GM18507 (cell line): ENCODE results near the gene STK24.

Experiments
- DNase-seq: peaks from one replicate; pipeline ENCODE4 v3.0.0; 2011; ENCODE audit warnings: low read depth; ENCODE audit not compliant: insufficient read length; ENCODE audit errors: extremely low spot score
- FAIRE-seq: peaks from 2 replicates; lab custom pipeline; 2011; peaks lifted over from hg19 to GRCh38; lab: Jason Lieb, UNC

Gene STK24

GRCh38 chr13:98445340-98446233, 131.3 kb downstream of the STK24 start:
- peak; percentile 82 for FAIRE-seq
- peak; percentile 77 for DNase-seq

GRCh38 chr13:98444381-98444780, 132.5 kb downstream of the STK24 start:
- DNase-seq: no peak
- no peak for FAIRE-seq

DNA sequence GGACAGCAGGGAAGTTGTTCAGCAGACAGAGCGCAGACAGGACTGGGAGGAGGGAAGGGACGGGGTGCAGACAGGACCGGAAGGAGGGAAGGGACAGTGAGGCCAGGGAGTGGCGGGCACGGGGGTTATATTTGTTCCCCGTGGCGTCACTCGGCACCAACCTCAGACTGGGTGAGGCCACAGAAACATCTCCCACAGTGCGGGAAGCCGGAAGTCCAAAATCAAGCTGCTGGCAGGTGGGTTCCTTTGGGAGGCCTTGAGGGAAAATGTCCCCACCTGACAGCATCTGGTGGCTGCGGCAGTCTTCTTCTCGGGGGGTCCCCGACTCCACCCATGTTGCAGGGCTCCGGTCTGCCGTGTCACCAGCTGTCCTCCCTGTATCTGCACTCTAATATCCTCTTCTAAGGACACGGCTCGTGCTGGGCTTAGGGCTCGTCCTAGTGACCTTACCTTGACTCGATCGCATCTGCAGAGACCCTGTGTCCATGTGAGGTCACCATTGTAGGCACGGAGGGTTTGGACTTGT, 133.0 kb downstream of the STK24 start:
- FAIRE-seq (no peak), DNase-seq (no peak)

DNA sequence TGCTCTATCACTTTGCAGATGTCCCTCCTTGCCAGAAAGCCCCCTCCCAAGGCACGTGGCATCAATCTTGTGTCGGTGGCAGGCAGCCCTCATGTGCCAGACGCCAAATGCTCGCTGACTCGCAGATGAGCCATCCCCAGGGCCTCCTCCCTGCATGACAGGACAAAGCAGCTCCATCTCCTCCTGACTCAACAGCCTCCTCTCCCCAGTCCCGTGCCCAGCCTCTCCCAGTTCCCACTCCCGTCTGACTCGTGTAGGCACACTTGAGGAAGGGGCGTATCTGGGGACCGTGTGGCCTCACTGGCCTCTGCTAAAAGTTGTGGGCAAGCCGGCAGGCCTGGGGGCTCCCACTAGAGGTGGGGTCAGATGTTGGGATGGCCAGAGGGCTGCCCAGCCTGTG, 133.6 kb downstream of the STK24 start:
- no peak for FAIRE-seq
- no peak for DNase-seq

DNA sequence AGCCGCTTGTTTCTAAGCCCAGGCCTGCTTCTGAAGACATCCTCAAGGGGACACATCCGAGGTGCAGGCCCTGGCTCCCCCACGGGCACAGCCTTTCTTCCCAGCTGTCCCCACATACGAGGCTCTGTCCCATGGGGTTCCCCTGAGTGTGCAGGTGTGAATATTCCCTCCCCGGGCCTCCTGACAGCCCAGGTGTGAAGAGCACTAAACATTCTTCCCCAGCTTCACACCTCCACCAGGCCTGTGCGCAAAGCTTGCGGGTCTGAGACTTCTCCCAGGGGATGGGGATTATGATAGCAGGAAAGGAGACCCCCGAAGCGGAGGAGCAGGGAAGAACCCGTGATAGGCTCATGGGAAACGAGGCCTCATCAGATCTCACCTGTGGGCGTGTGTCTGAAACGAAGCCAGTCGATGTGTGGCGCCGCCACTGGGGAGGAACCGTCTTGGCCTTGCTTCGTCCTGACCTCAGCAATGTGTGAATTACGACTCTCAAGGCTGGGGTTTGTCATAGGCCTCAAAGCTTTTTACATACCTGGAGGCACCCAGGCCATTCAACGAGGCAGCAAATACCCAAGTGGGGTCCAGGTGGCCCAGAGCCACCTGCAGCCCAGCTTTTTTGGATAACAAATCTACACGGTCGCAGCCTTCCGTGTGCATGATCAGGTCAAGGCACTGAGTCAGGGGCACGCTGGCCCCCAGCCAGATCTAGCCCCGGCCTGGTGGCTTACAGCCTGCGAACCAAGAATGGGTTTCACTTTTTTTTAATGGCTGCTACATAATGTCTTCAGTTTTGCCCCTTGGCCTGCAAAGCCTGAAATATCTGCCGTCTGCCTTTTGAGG, 134.3 kb downstream of the STK24 start:
- FAIRE-seq: no peak

DNA sequence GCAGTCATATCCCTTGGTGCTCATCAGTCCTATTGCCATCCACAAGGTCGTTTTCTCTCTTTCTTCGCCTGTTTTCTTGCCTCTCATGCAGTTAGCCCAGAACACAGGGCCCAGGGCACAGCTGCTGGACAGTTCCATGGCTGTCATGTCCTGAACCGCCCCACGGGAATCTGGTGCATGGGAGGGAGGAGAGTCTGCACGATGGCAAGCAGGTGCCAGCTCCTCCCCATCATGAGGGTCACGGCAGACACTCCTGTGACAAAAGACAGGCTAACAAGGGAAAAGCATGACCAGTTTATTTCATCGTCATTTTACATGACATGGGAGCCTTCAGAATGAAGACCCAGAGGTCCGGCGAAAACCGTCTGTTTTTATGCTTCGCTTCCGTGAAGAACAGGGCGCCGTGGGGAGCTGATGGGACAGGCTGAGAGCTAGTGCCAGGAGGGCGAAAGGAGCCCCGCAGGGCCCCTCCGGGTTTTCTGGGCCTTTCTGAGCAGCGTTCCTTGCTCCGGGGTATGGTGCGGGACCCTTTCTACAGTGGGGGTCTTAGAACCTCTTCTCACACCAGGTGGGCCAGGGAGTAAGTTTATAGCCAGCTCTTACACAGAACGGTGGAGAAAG, 135.7 kb downstream of the STK24 start:
- DNase-seq: no peak
- FAIRE-seq: no peak

More for the DNA sequence above, 134.3 kb downstream of the STK24 start:
- DNase-seq: no peak

- FAIRE-seq (no peak), DNase-seq (no peak)
Observed at GRCh38 chr13:98440390-98441055, 136.4 kb downstream of the STK24 start.

- DNase-seq (no peak), FAIRE-seq (no peak)
Observed at GRCh38 chr13:98439896-98440295, 137.0 kb downstream of the STK24 start.

DNA sequence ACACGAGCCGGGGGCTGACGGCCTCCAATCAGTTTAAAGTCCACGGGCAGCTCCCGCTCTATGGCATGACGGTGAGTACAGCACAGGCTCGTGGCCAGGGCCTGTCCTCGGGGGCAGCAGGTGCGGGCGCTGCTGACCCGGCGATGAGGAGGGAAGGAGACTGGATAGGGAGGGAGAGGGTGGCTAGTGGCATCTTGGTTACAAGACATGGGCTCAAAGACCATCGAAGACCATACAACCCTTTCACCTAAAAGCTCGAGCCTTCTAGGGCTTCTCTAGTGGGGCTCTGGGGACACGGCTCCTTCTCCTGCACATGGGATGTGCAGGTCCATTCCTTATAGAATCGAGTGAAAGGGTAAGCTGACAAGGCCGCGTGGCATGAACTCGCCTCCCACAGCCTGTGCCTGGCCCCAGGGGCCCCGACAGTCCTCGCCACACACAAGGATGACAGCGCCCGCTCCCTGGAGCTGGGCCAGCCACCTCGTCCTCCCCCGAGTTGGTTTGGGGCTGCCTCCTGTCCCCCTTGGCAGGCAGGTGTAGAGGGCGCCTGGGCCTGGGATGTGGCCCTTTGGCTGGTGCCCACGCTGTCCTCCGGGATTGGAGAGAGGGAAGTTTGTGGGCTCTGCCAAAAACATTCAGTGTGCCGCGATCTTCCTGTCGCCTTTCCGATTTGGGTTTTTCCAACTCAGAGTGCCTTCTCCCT, 137.6 kb downstream of the STK24 start:
- DNase-seq (no peak), FAIRE-seq (no peak)

DNA sequence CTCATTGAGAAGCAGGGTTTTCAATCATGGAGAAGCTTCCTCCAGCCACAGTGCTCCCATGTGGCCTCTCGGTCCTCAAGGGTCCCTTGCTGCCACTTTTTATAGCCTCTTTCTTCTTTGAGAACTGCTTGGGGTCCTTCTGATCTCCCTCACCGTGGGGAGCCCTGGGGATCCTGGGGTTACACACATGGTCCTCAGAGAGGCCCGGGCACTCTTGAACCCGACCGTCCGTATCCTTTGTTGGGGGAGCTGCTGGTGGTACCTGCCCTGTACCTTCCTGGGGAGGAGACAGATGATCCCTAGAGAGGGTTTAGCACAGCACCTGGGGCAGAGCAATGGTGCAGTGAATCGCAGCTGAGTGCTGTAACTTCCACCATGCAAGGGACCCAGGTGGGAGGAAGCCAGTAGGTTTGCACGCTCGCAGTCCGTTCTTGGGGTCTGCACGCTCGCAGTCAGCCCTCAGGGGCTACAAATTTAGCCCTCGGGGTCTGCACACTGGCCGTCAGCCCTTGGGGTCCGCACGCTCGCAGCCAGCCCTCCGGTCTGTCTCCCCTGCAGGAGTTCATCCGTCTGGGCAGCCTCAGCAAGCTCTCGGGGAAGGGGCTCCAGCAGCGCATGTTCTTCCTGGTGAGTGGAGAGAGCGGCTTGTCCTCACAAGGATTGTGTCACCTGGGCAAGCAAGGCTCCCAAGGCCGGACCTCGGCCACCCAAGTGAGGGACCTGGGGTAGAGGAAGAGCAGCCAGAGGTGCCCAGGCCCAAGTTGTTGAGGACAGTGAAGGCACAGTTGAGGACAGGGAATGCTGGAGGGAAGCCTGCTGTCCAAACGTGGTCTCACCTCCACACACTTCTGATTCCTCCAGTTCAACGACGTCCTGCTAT, 138.4 kb downstream of the STK24 start:
- FAIRE-seq: no peak
- DNase-seq: no peak

DNA sequence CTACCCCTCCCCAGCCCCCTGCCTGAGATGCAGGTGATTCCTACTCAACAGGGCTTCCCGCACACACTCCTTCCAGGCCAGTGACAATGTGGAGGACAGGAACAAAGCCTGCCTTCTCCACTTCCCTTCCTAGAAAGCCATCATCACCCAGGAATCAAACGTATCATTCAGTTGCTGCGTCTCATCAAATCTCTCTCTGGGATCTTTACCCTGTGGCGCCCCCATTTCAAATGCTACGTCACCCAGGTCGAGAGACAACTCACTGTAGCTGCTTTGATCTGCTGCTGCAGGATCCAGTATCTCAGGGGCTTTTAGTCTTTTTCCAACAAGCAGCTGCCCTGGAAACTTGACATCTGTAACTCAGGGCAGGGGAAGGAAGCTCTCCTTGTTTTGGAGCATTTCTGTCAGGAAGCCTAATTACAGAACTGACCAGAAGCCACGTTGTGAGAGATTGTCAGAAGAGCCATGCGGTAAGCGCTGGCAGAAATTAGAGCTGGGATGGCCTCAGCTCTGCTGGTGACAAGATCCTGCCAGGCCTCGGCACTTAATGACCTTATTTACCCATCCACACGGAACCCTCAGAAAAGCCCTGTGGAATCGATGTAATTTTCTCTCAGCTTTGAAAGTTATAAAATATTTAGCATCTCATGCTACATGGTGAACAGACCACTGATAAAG, 140.5 kb downstream of the STK24 start:
- FAIRE-seq (no peak), DNase-seq (no peak)

GRCh38 chr13:98435376-98435775, 141.5 kb downstream of the STK24 start:
- DNase-seq: no peak

DNA sequence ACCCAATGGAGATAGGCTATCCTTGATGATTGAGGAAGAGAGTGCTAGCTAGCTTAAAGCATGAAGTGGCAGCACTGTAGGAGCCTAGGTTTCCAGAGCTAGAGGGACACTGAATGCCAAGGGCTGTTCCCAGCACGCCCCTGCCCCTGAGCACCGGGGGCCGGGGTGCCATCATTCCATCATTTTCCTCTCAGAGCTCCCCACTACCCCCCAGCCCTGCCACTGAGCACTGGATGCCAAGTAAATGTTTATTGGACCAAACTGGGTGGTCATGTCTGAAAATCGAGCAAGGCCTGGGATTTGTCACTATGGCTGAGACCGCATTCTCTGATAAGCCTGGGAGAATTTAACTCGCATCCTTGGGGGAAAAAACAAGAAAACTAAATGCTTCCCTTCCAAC, 142.8 kb downstream of the STK24 start:
- DNase-seq: no peak

More at GRCh38 chr13:98435376-98435775, 141.5 kb downstream of the STK24 start:
- no peak for FAIRE-seq

GRCh38 chr13:98433654-98434053, 143.3 kb downstream of the STK24 start:
- no peak for DNase-seq
- FAIRE-seq: no peak

More for the DNA sequence above, 142.8 kb downstream of the STK24 start:
- FAIRE-seq: no peak

- DNase-seq: no peak
- no peak for FAIRE-seq
Observed at GRCh38 chr13:98432638-98433037, 144.3 kb downstream of the STK24 start.

DNA sequence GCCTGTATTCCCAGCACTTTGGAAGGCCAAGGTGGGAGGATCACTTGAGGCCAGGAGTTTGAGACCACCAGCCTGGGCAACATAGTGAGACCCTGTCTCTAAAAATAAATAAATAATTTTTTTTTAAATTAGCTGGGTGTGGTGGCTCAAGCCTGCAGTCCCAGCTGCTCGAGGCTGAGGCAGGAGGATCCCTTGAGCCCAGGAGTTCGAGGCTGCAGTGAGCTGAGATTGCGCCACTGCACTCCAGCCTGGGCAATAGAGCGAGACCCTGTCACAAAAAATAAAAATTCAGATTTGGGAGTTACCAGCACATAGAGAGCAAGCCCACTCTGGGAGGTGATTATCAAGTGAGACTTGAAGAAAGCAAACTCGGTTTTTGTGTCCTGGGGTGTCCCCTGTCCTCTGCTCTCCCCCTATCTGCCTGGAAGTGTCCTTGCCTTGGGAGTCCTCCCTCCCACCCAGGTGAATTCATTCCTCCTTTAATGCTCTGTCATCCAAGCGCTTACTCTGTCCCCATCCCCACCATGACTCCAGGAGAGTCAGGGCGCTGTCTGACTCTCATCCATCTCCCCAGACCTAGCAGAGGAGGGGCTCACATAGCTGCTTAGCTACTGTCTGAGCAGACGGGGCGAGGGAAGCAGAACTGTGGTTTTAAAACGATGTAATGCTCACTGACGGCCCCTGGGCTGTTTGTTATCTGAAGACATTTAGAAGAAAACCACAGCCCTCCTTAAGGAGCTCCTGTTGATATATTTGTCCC, 146.8 kb downstream of the STK24 start:
- DNase-seq (no peak), FAIRE-seq (no peak)

DNA sequence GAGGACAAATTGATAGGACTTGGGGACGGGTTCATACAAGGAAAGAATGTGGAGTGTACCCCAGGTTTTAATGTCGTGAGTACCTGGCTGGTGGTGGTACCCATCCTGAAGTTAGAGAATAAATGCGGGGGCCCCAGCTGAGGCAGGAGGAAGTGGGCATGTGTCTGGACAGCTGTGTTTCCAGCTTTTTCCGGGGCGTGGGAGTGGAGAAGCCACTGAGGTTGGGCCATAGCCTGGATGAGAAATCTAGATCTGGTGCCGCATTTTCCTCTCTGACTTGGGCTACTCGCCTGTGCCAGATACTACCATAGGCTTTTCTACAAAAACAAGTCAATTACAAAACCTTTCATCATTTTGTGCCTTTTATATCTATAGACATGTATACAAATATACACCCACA, 147.4 kb downstream of the STK24 start:
- DNase-seq (no peak), FAIRE-seq (no peak)
